Measurements from ENCODE around the gene SFTA2.
"Not testable (repeated sequence)": the region's sequence is repeated elsewhere in the genome, so short reads cannot be mapped to it uniquely, and the experiment has no call there.

Gene SFTA2

DNA sequence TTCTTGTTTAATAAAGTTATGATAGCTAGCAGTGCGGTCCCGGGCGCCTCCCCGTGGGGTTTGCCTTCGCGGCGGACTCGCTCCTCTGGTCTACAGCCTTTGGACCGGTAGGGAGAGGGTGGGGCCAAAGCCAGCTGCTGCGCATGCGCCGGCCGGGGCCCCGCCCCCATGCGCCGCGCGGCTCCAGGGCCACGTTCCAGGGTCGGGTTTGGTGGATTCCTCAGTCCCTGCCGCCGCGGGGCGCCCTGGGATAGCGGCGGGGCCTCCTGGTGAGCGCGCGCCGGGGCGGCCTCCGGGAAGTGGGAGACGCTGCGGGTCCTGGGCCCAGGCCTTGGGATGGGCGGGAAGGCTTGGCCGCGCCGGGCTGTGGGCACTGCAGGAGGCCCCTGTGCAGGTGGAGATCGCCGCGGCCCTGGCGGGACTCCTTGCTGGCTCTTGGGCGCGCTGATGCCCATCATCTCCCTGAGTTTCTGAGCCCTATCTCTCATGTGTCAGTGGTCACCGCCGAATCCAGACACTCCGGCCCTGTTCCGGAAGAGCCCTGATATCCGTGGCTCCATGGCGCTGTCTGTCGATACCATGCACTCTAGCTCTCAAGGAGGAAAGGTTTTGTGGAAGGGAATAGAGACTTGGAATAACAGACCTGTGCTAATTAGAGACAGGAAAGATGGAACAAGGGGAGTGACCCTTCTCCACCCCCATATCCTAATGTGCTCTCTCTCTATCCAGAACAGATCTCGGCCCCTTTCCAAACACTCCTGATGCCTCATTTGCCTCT is 17.7 kb downstream of the SFTA2 start, which contains the start of gene VARS2:
Gene VARS2, plus strand, starts transcription at position 163 of the 778 bp plus-strand sequence. Its CDS starts 599 bp downstream, at position 762.
- TF ChIP-seq, protein P1, sequence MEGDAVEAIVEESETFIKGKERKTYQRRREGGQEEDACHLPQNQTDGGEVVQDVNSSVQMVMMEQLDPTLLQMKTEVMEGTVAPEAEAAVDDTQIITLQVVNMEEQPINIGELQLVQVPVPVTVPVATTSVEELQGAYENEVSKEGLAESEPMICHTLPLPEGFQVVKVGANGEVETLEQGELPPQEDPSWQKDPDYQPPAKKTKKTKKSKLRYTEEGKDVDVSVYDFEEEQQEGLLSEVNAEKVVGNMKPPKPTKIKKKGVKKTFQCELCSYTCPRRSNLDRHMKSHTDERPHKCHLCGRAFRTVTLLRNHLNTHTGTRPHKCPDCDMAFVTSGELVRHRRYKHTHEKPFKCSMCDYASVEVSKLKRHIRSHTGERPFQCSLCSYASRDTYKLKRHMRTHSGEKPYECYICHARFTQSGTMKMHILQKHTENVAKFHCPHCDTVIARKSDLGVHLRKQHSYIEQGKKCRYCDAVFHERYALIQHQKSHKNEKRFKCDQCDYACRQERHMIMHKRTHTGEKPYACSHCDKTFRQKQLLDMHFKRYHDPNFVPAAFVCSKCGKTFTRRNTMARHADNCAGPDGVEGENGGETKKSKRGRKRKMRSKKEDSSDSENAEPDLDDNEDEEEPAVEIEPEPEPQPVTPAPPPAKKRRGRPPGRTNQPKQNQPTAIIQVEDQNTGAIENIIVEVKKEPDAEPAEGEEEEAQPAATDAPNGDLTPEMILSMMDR (IDR thresholded peaks at IDR 0.05; ENCODE audit: insufficient read depth, low read depth, low read length, missing control alignments), result peak; percentile 18
- H3K4me3 ChIP-seq (ENCODE audit: low read depth, low read length), result peak within 1 kb of the TSS; percentile 91
- peak; percentile 94 for DNase-seq (ENCODE audit: low read depth)

DNA sequence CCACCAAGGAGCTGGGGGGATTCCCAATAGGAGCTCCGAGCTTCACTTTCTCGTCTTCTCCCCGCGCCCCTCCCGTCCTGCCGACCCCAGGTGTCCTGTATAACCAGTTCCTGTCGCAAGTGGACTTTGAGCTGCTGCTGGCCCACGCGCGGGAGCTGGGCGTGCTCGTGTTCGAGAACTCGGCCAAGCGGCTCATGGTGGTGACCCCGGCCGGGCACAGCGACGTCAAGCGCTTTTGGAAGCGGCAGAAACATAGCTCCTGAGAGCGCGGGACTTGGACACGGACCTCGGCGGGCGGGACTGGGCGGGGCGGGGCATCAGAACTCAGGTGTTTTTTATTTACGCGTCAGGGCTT is 18.3 kb downstream of the SFTA2 start:
- TF ChIP-seq, protein P1 (IDR thresholded peaks at IDR 0.05; ENCODE audit: insufficient read depth, low read depth, low read length, missing control alignments), result no peak
- no peak for DNase-seq (ENCODE audit: low read depth)
- H3K4me3 ChIP-seq (ENCODE audit: low read depth, low read length), result peak overlapping the region; percentile 91

DNA sequence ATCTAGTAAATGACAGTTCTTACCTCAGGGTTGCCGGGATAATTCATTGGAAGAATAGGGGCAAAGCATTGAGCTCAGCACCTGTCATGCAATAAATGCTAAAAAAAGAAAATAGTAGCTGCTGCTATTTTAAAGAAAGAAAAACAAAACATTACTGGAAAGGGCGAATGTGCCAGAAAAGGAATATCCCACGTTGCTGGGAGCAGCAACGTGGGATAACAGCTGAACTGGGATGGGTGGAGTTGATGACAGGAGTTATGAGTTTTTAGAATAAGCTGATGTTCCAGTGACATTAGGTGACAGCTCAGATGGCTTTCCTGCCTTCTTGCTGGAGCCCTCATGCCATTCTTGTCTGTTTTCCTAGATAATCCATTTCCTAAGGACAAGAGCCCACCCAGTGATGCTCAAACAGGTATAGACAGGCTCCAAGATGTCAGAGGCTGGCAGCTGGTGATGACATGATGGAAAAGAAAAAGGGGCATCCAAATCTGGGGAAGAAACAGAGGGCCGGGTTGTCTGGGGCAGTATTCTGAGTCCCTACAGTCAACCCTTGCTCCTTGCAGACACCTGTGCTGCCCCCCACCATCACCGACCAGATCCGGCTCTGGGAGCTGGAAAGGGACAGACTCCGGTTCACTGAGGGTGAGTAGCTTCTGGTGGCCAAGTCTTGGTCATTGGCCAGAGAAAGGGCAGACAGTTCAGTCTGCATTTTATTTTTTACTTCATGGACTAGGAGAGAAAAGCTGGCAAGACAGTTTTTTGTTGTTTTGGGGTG is 19.0 kb downstream of the SFTA2 start:
- TF ChIP-seq, protein P1 (IDR thresholded peaks at IDR 0.05; ENCODE audit: insufficient read depth, low read depth, low read length, missing control alignments), result no peak
- no peak overlapping the region for H3K4me3 ChIP-seq (ENCODE audit: low read depth, low read length)
- no peak for DNase-seq (ENCODE audit: low read depth)

DNA sequence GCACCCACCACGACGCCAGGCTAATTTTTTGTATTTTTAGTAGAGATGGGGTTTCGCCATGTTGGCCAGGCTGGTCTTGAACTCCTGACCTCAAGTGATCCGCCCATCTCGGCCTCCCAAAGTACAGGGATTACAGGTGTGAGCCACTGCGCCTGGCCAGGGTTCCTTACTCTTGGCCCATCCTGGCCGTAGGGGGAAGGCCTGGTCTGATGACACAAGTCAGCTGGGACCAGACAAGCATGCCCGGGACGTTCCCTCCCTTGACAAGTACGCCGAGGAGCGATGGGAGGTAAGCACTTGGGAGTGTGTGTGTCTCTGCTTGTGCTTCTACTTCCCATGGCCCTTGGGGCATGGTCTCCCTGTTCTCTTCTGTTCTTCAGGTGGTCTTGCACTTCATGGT is 21.5 kb downstream of the SFTA2 start:
- DNase-seq (ENCODE audit: low read depth); H3K4me3 ChIP-seq (ENCODE audit: low read depth, low read length): not testable (repeated sequence)

DNA sequence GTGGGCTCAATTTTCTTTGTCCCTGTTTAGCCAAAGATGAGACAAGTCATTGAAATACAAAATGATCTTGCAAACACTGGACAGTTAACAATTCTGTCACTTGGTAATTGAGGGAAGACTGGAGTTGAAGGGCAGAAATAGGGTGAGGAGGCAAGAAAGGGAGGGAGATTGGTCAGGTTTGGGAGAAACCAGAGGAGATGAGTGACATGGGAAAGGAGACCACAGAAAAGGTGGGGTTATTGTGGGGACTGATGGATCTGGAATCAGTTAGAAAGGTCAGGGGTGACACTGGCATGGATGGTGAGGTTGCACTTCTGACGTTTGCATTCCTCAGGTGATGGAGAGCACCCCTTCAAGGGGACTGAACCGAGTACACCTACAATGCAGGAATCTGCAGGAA is 23.3 kb downstream of the SFTA2 start:
- TF ChIP-seq, protein P1 (IDR thresholded peaks at IDR 0.05; ENCODE audit: insufficient read depth, low read depth, low read length, missing control alignments), result no peak
- H3K4me3 ChIP-seq (ENCODE audit: low read depth, low read length), result peak overlapping the region; percentile 90
- DNase-seq (ENCODE audit: low read depth), result no peak

DNA sequence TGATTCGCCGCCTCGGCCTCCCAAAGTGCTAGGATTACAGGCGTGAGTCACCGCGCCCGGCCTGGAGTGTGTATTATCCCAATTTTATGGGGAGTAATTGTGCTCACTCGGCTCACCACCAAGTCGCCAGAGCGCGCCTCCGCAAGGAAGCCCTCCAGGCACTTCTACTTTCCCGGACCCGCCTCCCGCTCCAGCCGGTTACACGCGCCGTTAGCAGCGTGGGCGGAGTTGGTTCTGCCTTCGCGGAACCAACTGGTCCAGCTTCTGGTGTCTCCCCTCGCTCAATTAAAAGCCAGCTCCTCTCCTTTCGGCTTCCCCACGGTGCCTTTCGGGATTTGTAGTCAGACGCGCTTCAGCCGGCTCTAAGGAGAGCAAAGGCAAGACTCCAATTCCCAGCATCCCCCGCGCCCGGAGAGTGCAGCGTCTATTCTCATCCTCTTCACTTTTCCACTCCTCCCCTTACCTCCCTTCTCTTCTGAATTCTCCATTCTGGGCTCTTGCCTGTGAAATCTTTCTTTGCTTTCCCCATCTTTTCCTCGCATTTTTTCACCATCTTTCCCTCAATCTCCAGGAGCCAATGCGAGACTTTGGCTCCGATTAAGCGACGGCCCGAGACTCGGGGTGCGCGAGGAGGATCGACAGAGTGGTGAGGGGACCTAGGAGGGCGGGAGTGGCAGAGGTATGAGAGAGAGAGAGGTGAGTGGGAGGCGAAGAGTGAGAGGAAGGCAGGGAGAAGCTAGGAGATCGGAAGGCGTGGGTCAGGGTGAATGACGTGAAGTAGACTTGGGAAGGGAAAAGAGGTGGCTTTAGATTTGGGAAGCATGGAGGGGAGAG is 24.0 kb downstream of the SFTA2 start, which contains the start of gene GTF2H4:
Gene GTF2H4, plus strand, starts transcription at position 450 of the 834 bp plus-strand sequence.
- peak within 1 kb of the TSS; percentile 90 for H3K4me3 ChIP-seq (ENCODE audit: low read depth, low read length)
- TF ChIP-seq, protein P1 (IDR thresholded peaks at IDR 0.05; ENCODE audit: insufficient read depth, low read depth, low read length, missing control alignments), result no peak
- DNase-seq (ENCODE audit: low read depth), result peak; percentile 99

DNA sequence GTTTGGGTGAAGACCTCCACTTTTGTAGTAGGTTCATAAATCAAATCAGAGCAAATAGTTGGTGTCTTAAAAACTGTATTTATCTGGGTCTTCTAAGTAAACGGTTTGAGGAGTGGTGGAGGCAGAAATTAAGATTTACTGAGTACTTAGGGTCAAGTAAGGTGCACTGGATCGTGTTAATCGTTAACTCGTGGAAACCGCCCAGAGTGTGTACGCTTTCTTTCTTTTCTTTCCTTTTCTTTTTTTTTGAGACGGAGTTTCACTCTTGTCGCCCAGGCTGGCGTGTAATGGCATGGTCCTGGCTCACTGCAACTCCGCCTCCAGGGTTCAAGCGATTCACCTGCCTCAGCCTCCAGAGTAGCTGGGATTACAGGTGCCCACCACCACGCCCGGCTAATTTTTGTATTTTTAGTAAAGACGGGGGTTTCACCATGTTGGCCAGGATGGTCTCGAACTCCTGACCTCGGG is 24.6 kb downstream of the SFTA2 start:
- not testable (repeated sequence) for DNase-seq (ENCODE audit: low read depth)

More for the DNA sequence above, 24.6 kb downstream of the SFTA2 start:
- peak overlapping the region; percentile 90 for H3K4me3 ChIP-seq (ENCODE audit: low read depth, low read length)
